SK-N-SH treated with all-trans-retinoic acid at 6 μM for 48 hours (cell line): ENCODE measurements around the gene NELFE.

Experiments used
- ATAC-seq: fragments of 200-7000 bp; cut with Tn5 transposase; 3 replicates; pipeline ENCODE4 v1.9.1; 2020; ENCODE audit warnings: mild to moderate bottlenecking, moderate library complexity
- ARNTL ChIP-seq: fragments of 450-650 bp; formaldehyde crosslinking; IDR thresholded peaks from 2 replicates; pipeline ENCODE4 v1.5.0; 2020; ENCODE audit warnings: low read depth, mild to moderate bottlenecking, moderate library complexity, borderline replicate concordance
- BACH2 ChIP-seq: fragments of 250-450 bp; sonication (Bioruptor Pico); IDR thresholded peaks from 2 replicates; pipeline ENCODE4 v1.9.0; 2021; ENCODE audit warnings: mild to moderate bottlenecking, borderline replicate concordance
- CREB5 ChIP-seq: fragments of 250-450 bp; sonication (Bioruptor Pico); IDR thresholded peaks from 2 replicates; pipeline ENCODE4 v1.5.1; 2020; ENCODE audit warnings: low read depth, mild to moderate bottlenecking, moderate library complexity
- CSDC2 ChIP-seq: fragments of 250-450 bp; sonication (Bioruptor Pico); IDR thresholded peaks from 2 replicates; pipeline ENCODE4 v1.5.0; 2020; ENCODE audit warnings: mild to moderate bottlenecking, moderate library complexity
- ESRRG ChIP-seq: fragments of 250-450 bp; sonication (Bioruptor Pico); IDR thresholded peaks from 2 replicates; pipeline ENCODE4 v1.6.1; 2021; ENCODE audit warnings: mild to moderate bottlenecking
- GLIS3 ChIP-seq: fragments of 250-450 bp; sonication (Bioruptor Pico); IDR thresholded peaks from 2 replicates; pipeline ENCODE4 v1.5.0; 2020; ENCODE audit warnings: mild to moderate bottlenecking, moderate library complexity
- ISL1 ChIP-seq: fragments of 250-450 bp; sonication (Bioruptor Pico); IDR thresholded peaks from 2 replicates; pipeline ENCODE4 v2.1.2; 2022; ENCODE audit warnings: mild to moderate bottlenecking, moderate library complexity
- OSR1 ChIP-seq: fragments of 250-450 bp; sonication (Bioruptor Pico); IDR thresholded peaks from 2 replicates; pipeline ENCODE4 v1.8.0; 2022; ENCODE audit warnings: moderate library complexity, mild to moderate bottlenecking, inconsistent platforms
- PPARA ChIP-seq: fragments of 250-450 bp; sonication (Bioruptor Pico); IDR thresholded peaks from 2 replicates; pipeline ENCODE4 v1.5.0; 2020; ENCODE audit warnings: mild to moderate bottlenecking, borderline replicate concordance
- SNAI2 ChIP-seq: fragments of 250-450 bp; sonication (Bioruptor Pico); IDR thresholded peaks from 2 replicates; pipeline ENCODE4 v1.5.0; 2020; ENCODE audit warnings: mild to moderate bottlenecking, moderate library complexity
- TCF4 ChIP-seq: fragments of 250-450 bp; sonication (Bioruptor Pico); IDR thresholded peaks from 2 replicates; pipeline ENCODE4 v1.8.0; 2021; ENCODE audit warnings: mild to moderate bottlenecking, moderate library complexity, borderline replicate concordance
- TOX ChIP-seq: fragments of 250-450 bp; sonication (Bioruptor Pico); IDR thresholded peaks from 2 replicates; pipeline ENCODE4 v1.8.0; 2021; ENCODE audit warnings: mild to moderate bottlenecking, moderate library complexity, borderline replicate concordance
- ZC3H10 ChIP-seq: fragments of 250-450 bp; sonication (Bioruptor Pico); IDR thresholded peaks from 2 replicates; pipeline ENCODE4 v1.5.1; 2021; ENCODE audit warnings: mild to moderate bottlenecking, moderate library complexity
- ZFP30 ChIP-seq: fragments of 450-650 bp; formaldehyde crosslinking; IDR thresholded peaks from 2 replicates; pipeline ENCODE4 v1.5.0; 2022; ENCODE audit warnings: mild to moderate bottlenecking, moderate library complexity
- ZNF565 ChIP-seq: fragments of 450-650 bp; formaldehyde crosslinking; conservative IDR thresholded peaks from 2 replicates; pipeline ENCODE4 v1.5.0; 2020; ENCODE audit warnings: low read depth, mild to moderate bottlenecking, moderate library complexity
- ZNF70 ChIP-seq: fragments of 450-650 bp; formaldehyde crosslinking; IDR thresholded peaks from 2 replicates; pipeline ENCODE4 v1.5.0; 2020; ENCODE audit warnings: mild to moderate bottlenecking, moderate library complexity
- TF ChIP-seq, protein P1 (sequence below): fragments of 250-450 bp; sonication (Bioruptor Pico); IDR thresholded peaks from 2 replicates; pipeline ENCODE4 v1.8.0; 2021; ENCODE audit warnings: low read depth, mild to moderate bottlenecking, moderate library complexity, borderline replicate concordance
- TF ChIP-seq, protein P2 (sequence below): fragments of 250-450 bp; sonication (Bioruptor Pico); IDR thresholded peaks from 2 replicates; pipeline ENCODE4 v1.5.1; 2021; ENCODE audit warnings: mild to moderate bottlenecking, moderate library complexity
- TF ChIP-seq, protein P3 (sequence below): fragments of 250-450 bp; sonication (Bioruptor Pico); IDR thresholded peaks from 2 replicates; pipeline ENCODE4 v1.8.0; 2020; ENCODE audit warnings: mild to moderate bottlenecking, moderate library complexity, borderline replicate concordance

Gene NELFE

GRCh38 chr6:31919624-31920303 is 39.0 kb downstream of the NELFE start:
- TF ChIP-seq ARNTL (CRISPR knock-in tag): no peak
- TF ChIP-seq, protein P1, sequence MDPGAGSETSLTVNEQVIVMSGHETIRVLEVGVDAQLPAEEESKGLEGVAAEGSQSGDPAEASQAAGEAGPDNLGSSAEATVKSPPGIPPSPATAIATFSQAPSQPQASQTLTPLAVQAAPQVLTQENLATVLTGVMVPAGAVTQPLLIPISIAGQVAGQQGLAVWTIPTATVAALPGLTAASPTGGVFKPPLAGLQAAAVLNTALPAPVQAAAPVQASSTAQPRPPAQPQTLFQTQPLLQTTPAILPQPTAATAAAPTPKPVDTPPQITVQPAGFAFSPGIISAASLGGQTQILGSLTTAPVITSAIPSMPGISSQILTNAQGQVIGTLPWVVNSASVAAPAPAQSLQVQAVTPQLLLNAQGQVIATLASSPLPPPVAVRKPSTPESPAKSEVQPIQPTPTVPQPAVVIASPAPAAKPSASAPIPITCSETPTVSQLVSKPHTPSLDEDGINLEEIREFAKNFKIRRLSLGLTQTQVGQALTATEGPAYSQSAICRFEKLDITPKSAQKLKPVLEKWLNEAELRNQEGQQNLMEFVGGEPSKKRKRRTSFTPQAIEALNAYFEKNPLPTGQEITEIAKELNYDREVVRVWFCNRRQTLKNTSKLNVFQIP (CRISPR knock-in tag): no peak
- no peak for TF ChIP-seq ISL1 (CRISPR knock-in tag)
- TF ChIP-seq PPARA (CRISPR knock-in tag): no peak
- TF ChIP-seq GLIS3 (CRISPR knock-in tag): no peak
- TF ChIP-seq ZC3H10 (CRISPR knock-in tag): no peak
- no peak for TF ChIP-seq BACH2
- TF ChIP-seq TCF4 (CRISPR knock-in tag): no peak
- TF ChIP-seq ZNF70: no peak
- no peak for TF ChIP-seq TOX (CRISPR knock-in tag)
- TF ChIP-seq OSR1 (CRISPR knock-in tag): no peak
- TF ChIP-seq SNAI2 (CRISPR knock-in tag): no peak
- ATAC-seq: no peak

DNA sequence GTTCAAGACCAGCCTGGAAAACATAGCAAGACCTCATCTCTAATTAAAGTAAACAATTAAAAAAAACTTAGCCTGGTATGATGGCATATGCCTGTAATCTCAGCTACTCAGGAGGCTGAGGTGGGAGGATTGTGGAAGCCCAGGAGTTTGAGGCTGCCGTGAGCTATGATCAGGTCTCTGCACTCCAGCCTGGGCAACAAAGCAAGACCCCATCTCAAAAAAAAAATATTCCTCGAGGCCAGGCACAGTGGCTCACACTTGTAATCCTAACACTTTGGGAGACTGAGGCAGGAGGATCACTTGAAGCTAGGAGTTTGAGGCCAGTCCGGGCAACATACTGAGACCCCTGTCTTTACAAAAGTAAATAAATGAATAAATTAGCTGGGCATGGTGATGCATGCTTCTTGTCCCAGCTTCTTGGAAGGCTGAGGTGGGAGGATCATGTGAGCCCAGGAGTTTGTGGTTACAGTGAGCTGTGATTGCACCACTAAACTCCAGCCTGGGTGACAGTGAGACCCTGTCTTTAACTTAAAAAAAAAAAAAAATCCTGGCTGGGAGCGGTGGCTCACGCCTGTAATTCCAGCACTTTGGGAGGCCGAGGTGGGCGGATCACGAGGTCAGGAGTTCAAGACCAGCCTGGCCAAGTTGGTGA is 40.6 kb downstream of the NELFE start:
- no peak for ATAC-seq
- TF ChIP-seq, protein P2, sequence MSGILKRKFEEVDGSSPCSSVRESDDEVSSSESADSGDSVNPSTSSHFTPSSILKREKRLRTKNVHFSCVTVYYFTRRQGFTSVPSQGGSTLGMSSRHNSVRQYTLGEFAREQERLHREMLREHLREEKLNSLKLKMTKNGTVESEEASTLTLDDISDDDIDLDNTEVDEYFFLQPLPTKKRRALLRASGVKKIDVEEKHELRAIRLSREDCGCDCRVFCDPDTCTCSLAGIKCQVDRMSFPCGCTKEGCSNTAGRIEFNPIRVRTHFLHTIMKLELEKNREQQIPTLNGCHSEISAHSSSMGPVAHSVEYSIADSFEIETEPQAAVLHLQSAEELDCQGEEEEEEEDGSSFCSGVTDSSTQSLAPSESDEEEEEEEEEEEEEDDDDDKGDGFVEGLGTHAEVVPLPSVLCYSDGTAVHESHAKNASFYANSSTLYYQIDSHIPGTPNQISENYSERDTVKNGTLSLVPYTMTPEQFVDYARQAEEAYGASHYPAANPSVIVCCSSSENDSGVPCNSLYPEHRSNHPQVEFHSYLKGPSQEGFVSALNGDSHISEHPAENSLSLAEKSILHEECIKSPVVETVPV (CRISPR knock-in tag): no peak
- TF ChIP-seq CSDC2 (CRISPR knock-in tag) (no peak), PPARA (CRISPR knock-in tag) (no peak), ARNTL (CRISPR knock-in tag) (no peak), CREB5 (CRISPR knock-in tag) (no peak), ZNF565 (no peak), ZNF70 (no peak), ZC3H10 (CRISPR knock-in tag) (no peak), BACH2 (no peak), ZFP30 (CRISPR knock-in tag) (no peak), TOX (CRISPR knock-in tag) (no peak), OSR1 (CRISPR knock-in tag) (no peak), ESRRG (CRISPR knock-in tag) (no peak), TCF4 (CRISPR knock-in tag) (no peak), SNAI2 (CRISPR knock-in tag) (no peak)
- TF ChIP-seq, protein P3, sequence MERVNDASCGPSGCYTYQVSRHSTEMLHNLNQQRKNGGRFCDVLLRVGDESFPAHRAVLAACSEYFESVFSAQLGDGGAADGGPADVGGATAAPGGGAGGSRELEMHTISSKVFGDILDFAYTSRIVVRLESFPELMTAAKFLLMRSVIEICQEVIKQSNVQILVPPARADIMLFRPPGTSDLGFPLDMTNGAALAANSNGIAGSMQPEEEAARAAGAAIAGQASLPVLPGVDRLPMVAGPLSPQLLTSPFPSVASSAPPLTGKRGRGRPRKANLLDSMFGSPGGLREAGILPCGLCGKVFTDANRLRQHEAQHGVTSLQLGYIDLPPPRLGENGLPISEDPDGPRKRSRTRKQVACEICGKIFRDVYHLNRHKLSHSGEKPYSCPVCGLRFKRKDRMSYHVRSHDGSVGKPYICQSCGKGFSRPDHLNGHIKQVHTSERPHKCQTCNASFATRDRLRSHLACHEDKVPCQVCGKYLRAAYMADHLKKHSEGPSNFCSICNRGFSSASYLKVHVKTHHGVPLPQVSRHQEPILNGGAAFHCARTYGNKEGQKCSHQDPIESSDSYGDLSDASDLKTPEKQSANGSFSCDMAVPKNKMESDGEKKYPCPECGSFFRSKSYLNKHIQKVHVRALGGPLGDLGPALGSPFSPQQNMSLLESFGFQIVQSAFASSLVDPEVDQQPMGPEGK (CRISPR knock-in tag): no peak
- TF ChIP-seq, all 23 proteins: peak for 0

GRCh38 chr6:31915756-31916155 is 43.0 kb downstream of the NELFE start:
- ATAC-seq: no peak
- TF ChIP-seq ISL1 (CRISPR knock-in tag): no peak
- TF ChIP-seq CSDC2 (CRISPR knock-in tag): no peak
- TF ChIP-seq TCF4 (CRISPR knock-in tag): no peak
- TF ChIP-seq, protein P3 (CRISPR knock-in tag): no peak
- TF ChIP-seq, protein P2 (CRISPR knock-in tag): no peak
- TF ChIP-seq, protein P1 (CRISPR knock-in tag): no peak
- TF ChIP-seq, all 23 proteins: peak for 0
